ENCODE measurements around the gene AQR. TPM values are rescaled to one million over a fixed set of nuclear protein-coding genes. Genes with fewer than 3 reads are reported as not detected.

Gene AQR
- total RNA-seq, 4 donors from 2014 or later: 6.3 to 13.1 (median 10.3) TPM

DNA sequence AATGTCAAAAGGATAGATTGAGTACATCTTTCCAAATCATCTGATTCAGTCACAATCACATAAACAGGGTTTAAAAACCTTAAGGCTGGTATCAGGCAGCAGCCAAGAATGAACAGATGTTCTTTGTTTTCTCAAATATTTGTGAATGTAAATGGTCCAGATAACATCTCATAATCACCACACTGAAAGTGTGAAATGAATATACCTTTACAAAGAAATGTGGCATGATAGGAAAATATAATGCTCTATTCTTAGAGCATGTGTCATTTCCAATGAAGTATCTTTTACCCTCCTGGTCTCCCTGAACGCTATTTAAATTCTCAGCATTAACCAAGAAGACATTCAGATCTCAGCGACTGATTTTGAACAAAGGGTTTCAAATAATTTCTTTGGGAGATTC is 165.4 kb downstream of the AQR start:
- Histone ChIP-seq H3K4me1 (peaks cover 0 to 7% of the 10 kb centered on the region in 2 donors), H3K27me3 (no peaks in the 10 kb centered on the region), H3K4me3 (no peak overlapping the region), H3K9me3 (no peaks in the 10 kb centered on the region), H3K36me3 (no peaks in the 10 kb centered on the region), H3K27ac (peak overlapping the region in 1 of 4 donors; percentile 44)
- no peak for DNase-seq
- intact Hi-C loops (cut with DNase I; ENCODE audit: low total_unique reads): no loop called here
- in situ Hi-C loops (cut with MboI; ENCODE audit: low sequenced_read_pairs in 4 of 4): no loop called here
- no peak for ATAC-seq
- no peak for TF ChIP-seq POLR2A (IDR thresholded peaks at IDR 0.05)
- TF ChIP-seq, protein P1, sequence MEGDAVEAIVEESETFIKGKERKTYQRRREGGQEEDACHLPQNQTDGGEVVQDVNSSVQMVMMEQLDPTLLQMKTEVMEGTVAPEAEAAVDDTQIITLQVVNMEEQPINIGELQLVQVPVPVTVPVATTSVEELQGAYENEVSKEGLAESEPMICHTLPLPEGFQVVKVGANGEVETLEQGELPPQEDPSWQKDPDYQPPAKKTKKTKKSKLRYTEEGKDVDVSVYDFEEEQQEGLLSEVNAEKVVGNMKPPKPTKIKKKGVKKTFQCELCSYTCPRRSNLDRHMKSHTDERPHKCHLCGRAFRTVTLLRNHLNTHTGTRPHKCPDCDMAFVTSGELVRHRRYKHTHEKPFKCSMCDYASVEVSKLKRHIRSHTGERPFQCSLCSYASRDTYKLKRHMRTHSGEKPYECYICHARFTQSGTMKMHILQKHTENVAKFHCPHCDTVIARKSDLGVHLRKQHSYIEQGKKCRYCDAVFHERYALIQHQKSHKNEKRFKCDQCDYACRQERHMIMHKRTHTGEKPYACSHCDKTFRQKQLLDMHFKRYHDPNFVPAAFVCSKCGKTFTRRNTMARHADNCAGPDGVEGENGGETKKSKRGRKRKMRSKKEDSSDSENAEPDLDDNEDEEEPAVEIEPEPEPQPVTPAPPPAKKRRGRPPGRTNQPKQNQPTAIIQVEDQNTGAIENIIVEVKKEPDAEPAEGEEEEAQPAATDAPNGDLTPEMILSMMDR (IDR thresholded peaks at IDR 0.05 in 4 of 5, conservative IDR thresholded peaks at IDR 0.05 in 1 of 5): no peak

DNA sequence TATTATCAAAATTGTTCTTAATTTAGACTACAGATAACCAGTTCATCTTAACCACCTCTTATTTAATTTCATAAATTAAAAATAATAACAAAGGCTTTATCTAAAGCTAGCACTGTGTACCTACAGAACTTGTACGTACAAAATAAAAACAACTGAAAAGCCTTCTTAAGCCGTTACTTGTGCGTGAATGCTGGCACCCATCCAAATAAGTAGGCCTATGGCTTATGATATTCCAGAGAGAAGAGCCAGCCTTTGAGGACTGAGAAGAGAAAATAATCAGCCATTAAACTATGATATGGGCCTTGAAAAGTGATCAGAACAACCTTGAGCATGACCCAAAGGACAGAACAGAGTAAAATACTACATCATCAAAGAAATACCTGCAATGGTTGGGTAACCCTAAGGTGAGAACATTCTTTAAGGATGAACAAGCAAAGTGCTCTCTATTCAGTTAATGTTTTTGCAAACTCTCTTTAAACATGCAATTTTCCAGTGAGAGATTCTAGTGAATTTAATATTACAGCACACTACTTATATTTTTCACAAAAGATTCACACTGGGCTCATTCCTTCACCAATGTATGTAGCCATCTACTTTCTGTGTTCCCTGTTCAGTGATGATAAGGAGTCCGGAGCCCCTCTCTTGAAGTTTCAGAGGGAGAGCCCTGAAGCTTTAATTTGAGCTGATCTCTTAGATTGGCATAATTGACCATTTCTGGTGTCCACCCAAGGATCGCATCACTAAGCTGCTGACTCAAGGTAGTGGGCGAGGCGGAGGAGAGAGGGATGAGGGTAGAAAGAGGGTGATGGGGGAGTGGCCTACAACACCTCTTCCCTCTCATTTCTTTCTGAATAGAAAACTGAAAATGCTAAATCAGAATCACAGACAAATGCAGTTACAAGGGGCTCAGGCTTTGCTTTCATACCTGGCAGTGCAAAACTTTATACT is 166.5 kb downstream of the AQR start:
- no peak for ATAC-seq
- Histone ChIP-seq H3K4me1 (peaks cover 0 to 9% of the 10 kb centered on the region in 2 donors), H3K4me3 (no peak overlapping the region), H3K27me3 (no peaks in the 10 kb centered on the region), H3K36me3 (no peaks in the 10 kb centered on the region), H3K27ac (no peak overlapping the region), H3K9me3 (no peaks in the 10 kb centered on the region)
- intact Hi-C loops (cut with DNase I; ENCODE audit: low total_unique reads) (no loop called here), in situ Hi-C loops (cut with MboI; ENCODE audit: low sequenced_read_pairs in 4 of 4) (no loop called here)
- TF ChIP-seq, protein P1 (IDR thresholded peaks at IDR 0.05 in 4 of 5, conservative IDR thresholded peaks at IDR 0.05 in 1 of 5): no peak
- TF ChIP-seq POLR2A (IDR thresholded peaks at IDR 0.05): no peak
- DNase-seq: no peak

DNA sequence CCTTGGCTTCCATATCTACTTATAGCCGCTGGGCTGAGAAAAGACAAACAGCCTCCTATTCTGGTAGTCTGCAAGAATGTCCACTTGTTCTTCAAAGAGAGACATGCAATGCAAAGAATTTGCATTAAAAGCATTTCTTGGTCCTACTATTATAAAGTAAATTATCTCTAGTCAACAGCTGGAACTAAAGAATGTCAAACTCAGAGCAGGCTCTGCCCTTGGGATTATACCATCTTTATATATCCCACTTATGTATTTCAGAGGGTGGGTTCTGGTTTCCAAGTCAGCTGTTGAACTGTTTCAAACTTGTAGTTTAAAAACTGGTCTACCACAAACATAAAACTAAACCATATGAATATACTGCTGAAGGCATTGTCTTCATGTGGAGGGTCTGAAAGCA is 167.2 kb downstream of the AQR start:
- intact Hi-C loops (cut with DNase I; ENCODE audit: low total_unique reads): no loop called here
- H3K27me3 ChIP-seq: no peaks in the 10 kb centered on the region
- H3K27ac ChIP-seq: no peak overlapping the region

More for the DNA sequence above, 167.2 kb downstream of the AQR start:
- no peak for ATAC-seq
- DNase-seq: no peak
- H3K36me3 ChIP-seq: no peaks in the 10 kb centered on the region
- H3K4me1 ChIP-seq: peaks cover 0 to 9% of the 10 kb centered on the region in 2 donors
- no peak overlapping the region for H3K4me3 ChIP-seq
- no peak for TF ChIP-seq POLR2A (IDR thresholded peaks at IDR 0.05)
- TF ChIP-seq, protein P1 (IDR thresholded peaks at IDR 0.05 in 4 of 5, conservative IDR thresholded peaks at IDR 0.05 in 1 of 5): no peak
- H3K9me3 ChIP-seq: no peaks in the 10 kb centered on the region
- in situ Hi-C loops (cut with MboI; ENCODE audit: low sequenced_read_pairs in 4 of 4): no loop called here

Other genes with a start within 250 kb of the AQR start
- gene GJD2, start 214.7 kb downstream of the AQR start, total RNA-seq: not detected
- 100 to 1,000 TPM in 1 of 4 donors, 10 to 100 TPM in 2, 1 to 10 TPM in 1; 5.6 to 449 (median 78.0) TPM for gene ACTC1, start 174.2 kb downstream of the AQR start, total RNA-seq
- 10 to 100 TPM; 33.2 to 55.2 (median 49.0) TPM for gene ZNF770, start 18.5 kb upstream of the AQR start, total RNA-seq
- gene NANOGP8, start 115.6 kb upstream of the AQR start, total RNA-seq: not detected